Dermis microvascular lymphatic vessel endothelial cell (primary cell): Measurements from ENCODE around the gene TTC23L. TPM values are rescaled to one million over a fixed set of nuclear protein-coding genes. Genes with fewer than 3 reads are reported as not detected.
"Not testable (repeated sequence)": the region's sequence is repeated elsewhere in the genome, so short reads cannot be mapped to it uniquely, and the experiment has no call there.

Experiments
- DNase-seq, 2 donors: peaks; one replicate each; pipeline versions ENCODE4 v3.0.0 to v3.0.0-alpha.2; 2010; ENCODE audit warnings: low read depth in 2 of 2
- total RNA-seq: library from RNA; depleted of rRNA; stranded (reverse); fragments of >200 nt; gene quantifications from 2 replicates; pipeline ENCODE4 v1.2.1, GENCODE V29; 2014

Gene TTC23L, protein sequence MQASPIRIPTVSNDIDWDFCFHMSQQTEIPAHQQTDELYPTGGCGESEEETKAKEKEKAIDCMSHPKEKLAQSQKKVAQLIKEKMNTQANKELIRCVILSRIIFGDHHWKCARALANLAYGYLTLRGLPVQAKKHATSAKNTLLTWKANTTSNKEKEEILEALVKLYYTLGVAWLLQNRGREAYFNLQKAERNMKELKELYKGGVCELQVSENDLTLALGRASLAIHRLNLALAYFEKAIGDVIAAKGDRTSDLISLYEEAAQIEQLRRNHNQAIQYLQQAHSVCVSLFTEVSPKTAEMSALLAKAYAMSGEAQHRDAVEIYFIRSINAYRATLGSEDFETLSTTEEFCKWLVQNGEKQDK
- 0.13 and 0.26 TPM in 2 replicates for total RNA-seq

GRCh38 chr5:34838785-34839714, at the start of gene TTC23L:
TSS of gene TTC23L (plus strand) at chr5:34839164. CDS start at chr5:34840672, 1,508 bp downstream.
- peak; percentile 79 to 89 for DNase-seq

DNA sequence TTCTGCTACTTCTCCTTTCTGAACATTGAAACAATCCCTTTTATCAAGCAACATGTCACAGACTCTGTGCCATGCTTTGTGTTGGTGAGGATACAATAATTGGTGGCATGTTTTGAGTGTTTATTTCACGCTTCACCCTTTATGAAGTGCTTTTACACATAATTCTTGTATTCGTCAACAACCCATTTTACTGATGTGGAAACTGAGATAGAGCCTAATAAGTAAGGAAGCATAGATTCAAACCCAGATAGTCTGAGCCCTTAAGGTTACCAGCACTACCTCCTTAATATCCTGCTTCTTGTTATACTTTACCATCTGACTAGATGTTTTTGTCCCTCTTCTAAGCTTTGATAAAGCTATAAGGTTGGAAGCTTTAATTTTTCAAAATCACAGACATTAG, 49.3 kb upstream of the TTC23L start:
- DNase-seq, result no peak

DNA sequence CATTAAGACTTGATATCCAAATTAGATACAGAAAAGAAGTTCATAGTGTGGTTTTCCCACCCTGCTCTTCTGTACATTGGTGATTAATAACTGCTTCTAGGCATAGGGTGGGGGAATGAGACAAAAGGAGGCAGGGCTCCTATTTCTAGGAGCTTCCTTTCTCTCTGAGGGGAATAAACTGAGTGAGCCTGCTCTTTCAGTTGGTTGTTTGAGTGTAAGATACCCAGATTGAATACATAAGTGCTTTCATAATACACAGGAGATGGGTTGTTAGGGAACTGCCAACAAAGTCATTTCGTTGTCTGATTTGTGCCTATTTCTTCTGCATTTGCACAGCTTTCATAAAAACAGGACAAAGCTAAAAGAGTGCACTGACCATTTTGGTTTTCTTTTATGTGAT, 48.9 kb upstream of the TTC23L start:
- no peak for DNase-seq

DNA sequence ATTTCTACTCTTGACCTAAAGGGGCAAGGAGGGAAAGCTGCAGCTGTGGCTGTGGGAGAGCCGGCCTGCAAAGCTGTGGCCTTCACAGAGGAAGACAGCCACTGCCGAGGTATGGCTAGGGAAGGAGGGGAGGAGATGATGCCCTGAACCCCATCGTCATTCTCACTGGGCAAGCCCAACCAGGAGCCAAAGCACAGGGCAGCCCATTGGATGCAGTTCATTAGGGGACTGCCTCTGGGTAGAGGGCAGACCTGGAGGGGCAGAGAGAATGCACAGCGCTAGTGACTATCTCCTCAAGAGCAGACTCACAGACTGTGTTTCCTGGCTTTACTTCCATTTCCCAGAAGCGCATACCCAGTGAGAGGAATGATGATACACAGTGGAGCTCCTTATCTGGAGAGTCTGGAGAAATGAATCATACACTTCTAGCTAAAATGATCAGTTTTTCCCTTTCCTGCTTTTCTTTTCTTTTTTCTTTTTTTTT, 47.2 kb upstream of the TTC23L start:
- peak in 1 of 2 donors; percentile 47 for DNase-seq

GRCh38 chr5:34802834-34803563, 36.0 kb upstream of the TTC23L start:
- no peak for DNase-seq

- DNase-seq, result no peak
Measured at GRCh38 chr5:34803974-34804732, 34.8 kb upstream of the TTC23L start.

DNA sequence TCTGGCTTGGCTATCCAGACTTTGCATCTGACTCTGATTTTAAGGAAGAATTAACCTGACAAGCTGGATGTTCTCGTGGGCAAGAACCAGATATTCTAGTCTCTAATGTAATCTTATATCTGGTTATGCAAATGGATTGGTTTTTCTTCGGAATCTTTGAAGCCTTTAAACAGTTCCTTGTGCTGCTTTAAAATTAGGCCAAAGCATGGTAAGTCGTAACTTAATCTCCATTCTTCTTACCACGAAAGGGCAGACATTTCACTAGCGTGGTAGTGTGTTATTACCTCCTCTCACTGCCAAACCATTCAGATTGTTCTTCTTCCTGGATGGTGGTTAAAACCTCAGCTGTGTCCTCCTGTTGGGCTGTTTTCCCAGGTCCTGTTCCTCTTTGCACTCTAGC, 34.1 kb upstream of the TTC23L start:
- no peak for DNase-seq

GRCh38 chr5:34806532-34806931, 32.4 kb upstream of the TTC23L start:
- DNase-seq, result no peak

DNA sequence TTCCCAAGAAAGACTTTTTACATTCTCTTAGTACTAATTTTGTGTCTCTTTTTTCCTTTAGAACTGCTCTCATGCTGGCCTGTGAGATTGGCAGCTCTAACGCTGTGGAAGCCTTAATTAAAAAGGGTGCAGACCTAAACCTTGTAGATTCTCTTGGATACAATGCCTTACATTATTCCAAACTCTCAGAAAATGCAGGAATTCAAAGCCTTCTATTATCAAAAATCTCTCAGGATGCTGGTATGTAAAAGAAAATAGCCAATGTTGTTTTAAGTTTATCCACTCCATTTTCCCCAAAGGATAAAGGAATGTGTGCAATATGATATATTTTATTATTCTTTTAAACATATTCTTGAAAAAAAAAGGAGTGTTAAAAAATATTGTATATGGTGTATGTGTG, 27.3 kb upstream of the TTC23L start:
- no peak for DNase-seq

DNA sequence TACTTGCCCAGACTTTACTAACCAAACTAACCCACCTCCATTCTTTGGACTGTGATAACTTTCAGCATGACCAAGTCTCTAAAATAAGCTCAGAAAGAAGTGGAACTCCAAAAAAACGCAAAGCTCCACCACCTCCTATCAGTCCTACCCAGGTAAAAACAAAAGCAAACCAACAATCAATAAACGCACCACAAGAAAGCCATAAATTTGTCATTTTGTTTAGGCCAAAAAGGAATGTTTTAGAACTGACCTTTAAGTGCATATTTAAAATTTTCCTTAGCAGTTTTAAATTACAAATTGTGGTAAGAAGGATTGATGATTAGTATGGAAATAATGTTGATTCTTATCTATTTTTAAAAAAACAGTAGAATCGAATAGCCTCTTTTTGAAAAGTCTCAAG, 25.5 kb upstream of the TTC23L start:
- no peak for DNase-seq

- no peak for DNase-seq
Measured at GRCh38 chr5:34817558-34818351, 21.2 kb upstream of the TTC23L start.

DNA sequence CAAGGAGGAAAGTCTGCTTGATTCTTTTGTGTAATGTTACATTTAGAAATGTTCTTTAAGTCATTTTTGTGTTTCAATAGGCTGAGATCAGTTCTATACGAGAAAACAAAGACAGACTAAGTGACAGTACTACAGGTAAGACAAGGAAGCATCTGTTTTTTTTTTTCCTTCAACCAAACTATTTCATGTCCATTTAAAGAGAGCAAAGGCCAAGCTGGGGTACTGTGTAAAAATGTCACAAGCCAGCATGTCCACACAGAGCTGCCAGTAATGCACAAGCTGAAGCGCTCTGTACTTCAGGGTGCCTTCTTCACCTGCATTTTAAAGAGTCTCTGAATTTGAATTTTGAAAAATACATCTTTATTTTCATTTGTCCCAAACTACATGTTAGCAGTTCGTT, 20.2 kb upstream of the TTC23L start:
- DNase-seq, result no peak

GRCh38 chr5:34820593-34820992, 18.4 kb upstream of the TTC23L start:
- no peak for DNase-seq

- no peak for DNase-seq
Measured at GRCh38 chr5:34822956-34823715, 15.8 kb upstream of the TTC23L start.

- no peak for DNase-seq
Measured at GRCh38 chr5:34826347-34826746, 12.6 kb upstream of the TTC23L start.

- DNase-seq, result no peak
Measured at GRCh38 chr5:34827588-34828506, 11.1 kb upstream of the TTC23L start.

- not testable (repeated sequence) for DNase-seq
Measured at GRCh38 chr5:34830827-34831226, 8.1 kb upstream of the TTC23L start.

- no peak for DNase-seq
Measured at GRCh38 chr5:34831303-34831702, 7.7 kb upstream of the TTC23L start.
